K562 (cell line): ENCODE measurements around the gene PTBP2. TPM values are rescaled to one million over a fixed set of nuclear protein-coding genes. Genes with fewer than 3 reads are reported as not detected.

Source experiments
- ATAC-seq: fragments of 200-7000 bp; cut with Tn5 transposase; 3 replicates; pipeline ENCODE4 v1.9.1; 2020; ENCODE audit warnings: moderate library complexity
- BruUV-seq: library from RNA; stranded (reverse); fragments of 400-500 nt; replicated peaks from 2 replicates; lab custom pipeline; 2021; lab: Mats Ljungman, UMichigan
- CTCF ChIA-PET: fragments of 300-600 bp; formaldehyde crosslinking; extraction: SDS; loops from one replicate; lab custom pipeline; 2021; ENCODE audit warnings: low intra/inter-chr PET ratio; lab: Yijun Ruan, JAX
- POLR2A ChIA-PET: fragments of 300-600, 350-650 bp; sonication (Branson Sonifier 250); formaldehyde crosslinking; extraction: SDS; loops from one replicate; lab custom pipeline; 2021; ENCODE audit warnings: antibody characterized with exemption, inconsistent platforms; lab: Yijun Ruan, JAX
- DNase-seq, 4 experiments: peaks; one replicate each; pipeline versions ENCODE4 v3.0.0 to v3.0.0-alpha.2; 2011 to 2018; ENCODE audit warnings: low spot score in 3 of 4, mixed read lengths in 3 of 4; ENCODE audit errors: extremely low read depth in 1 of 4
- FAIRE-seq: peaks from 2 replicates; lab custom pipeline; 2011; peaks lifted over from hg19 to GRCh38; lab: Jason Lieb, UNC
- H2AFZ ChIP-seq: 2 replicates; pipeline ENCODE4 v1.6.0; 2011; ENCODE audit warnings: low read depth, low read length, control low read depth, inconsistent platforms
- H3K27ac ChIP-seq: fragments of 200-600 bp; 3 replicates; pipeline ENCODE4 v1.8.0; 2011; ENCODE audit warnings: low read depth, mild to moderate bottlenecking, control low read depth, inconsistent platforms, low read length, moderate library complexity, mixed read lengths; ENCODE audit errors: extremely low read depth
- H3K27me3 ChIP-seq, 2 experiments: fragments of 300-600 bp in 1 of 2; 2 replicates in 1 of 2; 3 replicates in 1 of 2; pipeline versions ENCODE4 v1.6.0 to v1.8.0; 2011; ENCODE audit warnings: inconsistent platforms in 2 of 2, low read length in 2 of 2, mild to moderate bottlenecking in 1 of 2, mixed read lengths in 1 of 2, moderate library complexity in 1 of 2; ENCODE audit not compliant: control insufficient read depth in 2 of 2, insufficient read depth in 2 of 2
- H3K36me3 ChIP-seq: fragments of 300-600 bp; 3 replicates; pipeline ENCODE4 v1.8.0; 2011; ENCODE audit warnings: mild to moderate bottlenecking, low read length, inconsistent platforms; ENCODE audit not compliant: control insufficient read depth, insufficient read depth
- H3K4me1 ChIP-seq, 2 experiments: fragments of 200-600 bp in 1 of 2; replicated peaks in 1 of 2; 2 replicates in 1 of 2; 3 replicates in 1 of 2; pipeline versions ENCODE4 v1.5.1 to v1.8.0; 2011; ENCODE audit warnings: inconsistent platforms in 2 of 2, low read length in 2 of 2, mild to moderate bottlenecking in 1 of 2, mixed read lengths in 1 of 2, moderate library complexity in 1 of 2; ENCODE audit not compliant: control insufficient read depth in 2 of 2, insufficient read depth in 2 of 2
- H3K4me2 ChIP-seq: 2 replicates; pipeline ENCODE4 v1.6.1; 2011; ENCODE audit warnings: low read length, control low read depth, inconsistent platforms, mixed read lengths; ENCODE audit not compliant: insufficient read depth
- H3K4me3 ChIP-seq: fragments of 200-600 bp; sonication (generic), shearing (Covaris generic); 2 replicates; pipeline ENCODE4 v1.5.1; 2016; ENCODE audit warnings: control low read depth, inconsistent platforms
- H3K79me2 ChIP-seq: fragments of 200-600 bp; 3 replicates; pipeline ENCODE4 v1.8.0; 2011; ENCODE audit warnings: low read length, inconsistent platforms; ENCODE audit not compliant: control insufficient read depth, insufficient read depth
- H3K9ac ChIP-seq, 2 experiments: 2 replicates each; pipeline versions ENCODE4 v1.6.0 to v1.6.1; 2011; ENCODE audit warnings: low read depth in 2 of 2, low read length in 2 of 2, control low read depth in 1 of 2, inconsistent platforms in 1 of 2, mild to moderate bottlenecking in 1 of 2, mixed read lengths in 1 of 2; ENCODE audit not compliant: insufficient read depth in 1 of 2
- H3K9me1 ChIP-seq: one replicate; pipeline ENCODE4 v1.6.0; 2011; ENCODE audit warnings: inconsistent platforms, mild to moderate bottlenecking, low read length, moderate library complexity; ENCODE audit not compliant: control insufficient read depth, insufficient read depth
- H3K9me3 ChIP-seq: replicated peaks from 2 replicates; pipeline ENCODE4 v1.5.1; 2011; ENCODE audit warnings: low read depth, low read length, inconsistent platforms; ENCODE audit not compliant: control insufficient read depth, insufficient read depth
- H4K20me1 ChIP-seq: replicated peaks from 2 replicates; pipeline ENCODE4 v1.6.1; 2011; ENCODE audit warnings: low read length, inconsistent platforms, mixed read lengths; ENCODE audit not compliant: control insufficient read depth, insufficient read depth
- AFF4 ChIP-seq: sonication (generic); formaldehyde crosslinking; IDR thresholded peaks from 2 replicates; pipeline ENCODE4 v1.8.0; 2023; ENCODE audit warnings: mild to moderate bottlenecking, missing genetic modification reagents
- ATF1 ChIP-seq, 2 experiments: fragments of 450-650 bp in 1 of 2; IDR thresholded peaks; 2 replicates each; pipeline ENCODE4 v1.6.1; 2016; ENCODE audit warnings: missing compliant biosample characterization in 1 of 2, missing genetic modification characterization in 1 of 2
- BRF2 ChIP-seq: IDR thresholded peaks from 3 replicates; pipeline ENCODE4 v1.6.1; 2011; ENCODE audit warnings: borderline replicate concordance, mild to moderate bottlenecking; ENCODE audit not compliant: insufficient read length, insufficient read depth
- KLF13 ChIP-seq: fragments of 450-650 bp; IDR thresholded peaks from 2 replicates; pipeline ENCODE4 v1.6.1; 2016; ENCODE audit warnings: missing genetic modification characterization, low read depth, mild to moderate bottlenecking, missing compliant biosample characterization, moderate library complexity, borderline replicate concordance
- MAZ ChIP-seq, 2 experiments: fragments of 450-650 bp in 1 of 2; sonication (generic) in 1 of 2; formaldehyde crosslinking; IDR thresholded peaks in 1 of 2; conservative IDR thresholded peaks in 1 of 2; 2 replicates each; pipeline versions ENCODE4 v1.4.0 to v1.5.0; 2020; ENCODE audit warnings: mild to moderate bottlenecking in 1 of 2, missing genetic modification reagents in 1 of 2
- RAD21 ChIP-seq, 2 experiments: fragments of 250-450 bp in 1 of 2; fragments of 450-650 bp in 1 of 2; sonication (Bioruptor Pico) in 1 of 2; formaldehyde crosslinking in 1 of 2; IDR thresholded peaks in 1 of 2; conservative IDR thresholded peaks in 1 of 2; 2 replicates each; pipeline versions ENCODE4 v1.4.0 to v1.8.0; 2020 to 2022; ENCODE audit warnings: mild to moderate bottlenecking in 2 of 2, moderate library complexity in 1 of 2
- STAG1 ChIP-seq: sonication (generic); formaldehyde crosslinking; IDR thresholded peaks from 2 replicates; pipeline ENCODE4 v1.5.0; 2020; ENCODE audit warnings: missing genetic modification reagents, borderline replicate concordance
- ZNF764 ChIP-seq: fragments of 250-450 bp; sonication (Bioruptor Pico); IDR thresholded peaks from 2 replicates; pipeline ENCODE4 v1.4.0; 2020; ENCODE audit warnings: low read depth, mild to moderate bottlenecking, moderate library complexity
- WGBS: fragments of 100-300 bp; shearing (Covaris generic); methylation state at CpG from one replicate; pipeline ENCODE4 v1.1.6; 2016; ENCODE audit warnings: low coverage, mixed read lengths; ENCODE audit not compliant: insufficient coverage; ENCODE audit errors: missing lambda C conversion rate; 5-methylcytosine and 5-hydroxymethylcytosine counted together
- in situ Hi-C: fragments of 300-500 bp; cut with MboI; formaldehyde crosslinking; loops from 4 replicates; pipeline ENCODE4 v1.15.0; 2018; ENCODE audit warnings: inconsistent platforms, mixed read lengths
- intact Hi-C: fragments of 100-400 bp; cut with micrococcal nuclease; formaldehyde crosslinking; loops from 2 replicates; pipeline ENCODE4 v1.14.2; 2022
- polyA plus RNA-seq, 8 experiments: library from polyadenylated mRNA; depleted of rRNA in 4 of 8; stranded (reverse) in 5 of 8; unstranded in 3 of 8; fragments of >200 nt; fragmentation: Nextera tagmentation in 2 of 8; fragmentation: Illumina TruSeq in 1 of 8; extraction: Ambion mirVana in 2 of 8; extraction: Trizol in 1 of 8; gene quantifications; 2 replicates each; pipeline versions ENCODE4 v1.2.1 to v1.2.3, GENCODE V29; 2011 to 2014; ENCODE audit warnings: inconsistent platforms in 1 of 8, missing spikeins in 1 of 8
- total RNA-seq, 7 experiments: library from RNA; depleted of rRNA in 6 of 7; stranded (reverse); fragments of >200 nt in 6 of 7; fragmentation: Illumina TruSeq in 2 of 7; extraction: Trizol in 2 of 7; gene quantifications; 2 replicates each; pipeline versions ENCODE4 v1.2.1 to v1.2.3, GENCODE V29; 2011 to 2021; ENCODE audit warnings: low replicate concordance in 1 of 7
- TF ChIP-seq, protein P1 (sequence below), 3 experiments: IDR thresholded peaks in 2 of 3; conservative IDR thresholded peaks in 1 of 3; 2 replicates each; pipeline ENCODE4 v1.5.1; 2011 to 2012; ENCODE audit warnings: low read length in 3 of 3, mild to moderate bottlenecking in 3 of 3, control low read depth in 2 of 3, improper control_type of control experiment in 1 of 3, inconsistent platforms in 1 of 3, low read depth in 1 of 3, mixed read lengths in 1 of 3, moderate library complexity in 1 of 3; ENCODE audit not compliant: insufficient read depth in 2 of 3

The PTBP2 gene
- total and polyA plus RNA-seq, 9 of the 15 experiments (the other 6 are each of a cell fraction or from before 2014, with no cell fraction given) = 9.8 to 30.6 (median 19.0) TPM

GRCh38 chr1:96845464-96845863 is 123.9 kb downstream of the PTBP2 start:
- H3K27ac ChIP-seq = no peak overlapping the region
- H3K79me2 ChIP-seq = no peaks in the 10 kb centered on the region
- H3K9ac ChIP-seq = no peak overlapping the region
- H3K9me3 ChIP-seq = no peaks in the 10 kb centered on the region
- no peaks in the 10 kb centered on the region for H3K4me1 ChIP-seq
- no peak overlapping the region for H3K4me3 ChIP-seq
- ChIA-PET POLR2A (no interaction called here), CTCF (interaction anchor here (0.7 kb wide), 1 partner anchor 610 kb away, joined by 4 read pairs; no protein-coding TSS in a partner anchor)
- ATAC-seq = peak; percentile 100
- H3K4me2 ChIP-seq = no peak overlapping the region
- in situ Hi-C loops (no loop called here), intact Hi-C loops (loop anchor here (5.0 to 10.0 kb wide), 2 partner anchors 608 to 1541 kb away; no protein-coding TSS in a partner anchor)
- DNase-seq = peak; percentile 53 to 69 (median 57)
- H2AFZ ChIP-seq = no peak overlapping the region
- FAIRE-seq = peak; percentile 80
- H3K36me3 ChIP-seq = no peaks in the 10 kb centered on the region
- H4K20me1 ChIP-seq = no peaks in the 10 kb centered on the region
- WGBS = 5% methylated on average over 8 of the region's 8 CpGs
- no peaks in the 10 kb centered on the region; a peak in 1 of 5 replicates for H3K27me3 ChIP-seq
- no peaks in the 10 kb centered on the region for H3K9me1 ChIP-seq
- no TSS peak for BruUV-seq
- TF ChIP-seq ZNF764 (CRISPR knock-in tag) (peak; percentile 94), ATF1 (CRISPR knock-in tag; IDR thresholded peaks at IDR 0.05) (no peak), ATF1 (tag; IDR thresholded peaks at IDR 0.05) (0 out of 2 replicates have a peak, but pooled peaks have one; percentile 10), BRF2 (no peak), MAZ (CRISPR knock-in tag; conservative IDR thresholded peaks at IDR 0.05 in 1 of 2, IDR thresholded peaks at IDR 0.05 in 1 of 2) (no peak), AFF4 (CRISPR knock-in tag) (no peak), RAD21 (CRISPR knock-in tag; conservative IDR thresholded peaks at IDR 0.05 in 1 of 2, IDR thresholded peaks at IDR 0.05 in 1 of 2) (peak; percentile 65 to 75), STAG1 (CRISPR knock-in tag) (peak; percentile 41; the same call in 1 of the 2 replicates), KLF13 (tag) (no peak)
- TF ChIP-seq, protein P1, sequence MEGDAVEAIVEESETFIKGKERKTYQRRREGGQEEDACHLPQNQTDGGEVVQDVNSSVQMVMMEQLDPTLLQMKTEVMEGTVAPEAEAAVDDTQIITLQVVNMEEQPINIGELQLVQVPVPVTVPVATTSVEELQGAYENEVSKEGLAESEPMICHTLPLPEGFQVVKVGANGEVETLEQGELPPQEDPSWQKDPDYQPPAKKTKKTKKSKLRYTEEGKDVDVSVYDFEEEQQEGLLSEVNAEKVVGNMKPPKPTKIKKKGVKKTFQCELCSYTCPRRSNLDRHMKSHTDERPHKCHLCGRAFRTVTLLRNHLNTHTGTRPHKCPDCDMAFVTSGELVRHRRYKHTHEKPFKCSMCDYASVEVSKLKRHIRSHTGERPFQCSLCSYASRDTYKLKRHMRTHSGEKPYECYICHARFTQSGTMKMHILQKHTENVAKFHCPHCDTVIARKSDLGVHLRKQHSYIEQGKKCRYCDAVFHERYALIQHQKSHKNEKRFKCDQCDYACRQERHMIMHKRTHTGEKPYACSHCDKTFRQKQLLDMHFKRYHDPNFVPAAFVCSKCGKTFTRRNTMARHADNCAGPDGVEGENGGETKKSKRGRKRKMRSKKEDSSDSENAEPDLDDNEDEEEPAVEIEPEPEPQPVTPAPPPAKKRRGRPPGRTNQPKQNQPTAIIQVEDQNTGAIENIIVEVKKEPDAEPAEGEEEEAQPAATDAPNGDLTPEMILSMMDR (IDR thresholded peaks at IDR 0.05 in 2 of 3, conservative IDR thresholded peaks at IDR 0.05 in 1 of 3; ENCODE audit: insufficient read depth in 2 of 3, low read depth in 1 of 3, low read length in 3 of 3) = peak; percentile 77 to 93 (median 80)
